ENCODE measurements around the gene CPZ.

DNA sequence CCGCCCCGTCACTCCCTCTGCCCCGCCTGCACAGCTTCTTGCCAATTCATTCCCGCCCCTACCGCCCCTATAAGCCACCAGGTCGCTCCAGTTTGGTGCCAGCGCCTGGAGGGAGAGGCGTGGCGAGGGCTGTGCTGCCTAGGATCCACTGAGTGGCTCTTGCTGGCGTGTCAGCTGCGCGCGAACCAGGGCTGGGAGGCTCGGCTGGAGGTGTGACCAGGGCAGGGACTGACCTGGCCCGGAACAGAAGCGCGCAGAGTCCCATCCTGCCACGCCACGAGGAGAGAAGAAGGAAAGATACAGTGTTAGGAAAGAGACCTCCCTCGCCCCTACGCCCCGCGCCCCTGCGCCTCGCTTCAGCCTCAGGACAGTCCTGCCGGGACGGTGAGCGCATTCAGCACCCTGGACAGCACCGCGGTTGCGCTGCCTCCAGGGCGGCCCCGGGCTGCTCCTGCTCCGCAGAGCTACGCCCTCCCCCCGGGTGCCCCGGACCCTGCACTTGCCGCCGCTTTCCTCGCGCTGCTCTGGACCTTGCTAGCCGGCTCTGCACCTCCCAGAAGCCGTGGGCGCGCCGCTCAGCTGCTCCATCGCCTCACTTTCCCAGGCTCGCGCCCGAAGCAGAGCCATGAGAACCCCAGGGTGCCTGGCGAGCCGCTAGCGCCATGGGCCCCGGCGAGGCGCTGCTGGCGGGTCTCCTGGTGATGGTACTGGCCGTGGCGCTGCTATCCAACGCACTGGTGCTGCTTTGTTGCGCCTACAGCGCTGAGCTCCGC is 12.1 kb upstream of the CPZ start, which contains the start of gene GPR78:
- TF ChIP-seq, protein P1, sequence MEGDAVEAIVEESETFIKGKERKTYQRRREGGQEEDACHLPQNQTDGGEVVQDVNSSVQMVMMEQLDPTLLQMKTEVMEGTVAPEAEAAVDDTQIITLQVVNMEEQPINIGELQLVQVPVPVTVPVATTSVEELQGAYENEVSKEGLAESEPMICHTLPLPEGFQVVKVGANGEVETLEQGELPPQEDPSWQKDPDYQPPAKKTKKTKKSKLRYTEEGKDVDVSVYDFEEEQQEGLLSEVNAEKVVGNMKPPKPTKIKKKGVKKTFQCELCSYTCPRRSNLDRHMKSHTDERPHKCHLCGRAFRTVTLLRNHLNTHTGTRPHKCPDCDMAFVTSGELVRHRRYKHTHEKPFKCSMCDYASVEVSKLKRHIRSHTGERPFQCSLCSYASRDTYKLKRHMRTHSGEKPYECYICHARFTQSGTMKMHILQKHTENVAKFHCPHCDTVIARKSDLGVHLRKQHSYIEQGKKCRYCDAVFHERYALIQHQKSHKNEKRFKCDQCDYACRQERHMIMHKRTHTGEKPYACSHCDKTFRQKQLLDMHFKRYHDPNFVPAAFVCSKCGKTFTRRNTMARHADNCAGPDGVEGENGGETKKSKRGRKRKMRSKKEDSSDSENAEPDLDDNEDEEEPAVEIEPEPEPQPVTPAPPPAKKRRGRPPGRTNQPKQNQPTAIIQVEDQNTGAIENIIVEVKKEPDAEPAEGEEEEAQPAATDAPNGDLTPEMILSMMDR (IDR thresholded peaks at IDR 0.05), result no peak
- no peak for TF ChIP-seq POLR2A (IDR thresholded peaks at IDR 0.05)
